ENCODE measurements around the gene ANKRD13B.

Gene ANKRD13B

DNA sequence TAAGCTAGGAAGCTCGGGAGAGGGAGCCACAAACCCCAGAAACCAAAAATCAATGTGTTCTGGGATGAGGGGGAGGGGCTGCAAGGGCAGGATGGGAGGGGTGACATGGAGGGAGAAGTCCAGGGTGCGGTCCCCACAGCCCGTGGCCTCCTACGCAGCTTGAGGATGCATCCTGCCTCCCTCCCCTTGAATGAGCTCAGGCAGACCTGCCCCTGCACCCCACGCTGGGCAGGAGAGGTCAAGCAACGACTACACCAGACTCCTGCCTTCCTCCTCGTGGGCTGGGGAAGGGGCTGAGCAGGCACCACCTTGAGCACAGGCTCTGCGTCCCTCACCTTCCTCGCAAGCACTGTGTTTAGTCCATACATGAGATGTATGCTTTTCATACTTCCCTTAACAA, 3.9 kb downstream of the ANKRD13B start:
- no peak for DNase-seq

DNA sequence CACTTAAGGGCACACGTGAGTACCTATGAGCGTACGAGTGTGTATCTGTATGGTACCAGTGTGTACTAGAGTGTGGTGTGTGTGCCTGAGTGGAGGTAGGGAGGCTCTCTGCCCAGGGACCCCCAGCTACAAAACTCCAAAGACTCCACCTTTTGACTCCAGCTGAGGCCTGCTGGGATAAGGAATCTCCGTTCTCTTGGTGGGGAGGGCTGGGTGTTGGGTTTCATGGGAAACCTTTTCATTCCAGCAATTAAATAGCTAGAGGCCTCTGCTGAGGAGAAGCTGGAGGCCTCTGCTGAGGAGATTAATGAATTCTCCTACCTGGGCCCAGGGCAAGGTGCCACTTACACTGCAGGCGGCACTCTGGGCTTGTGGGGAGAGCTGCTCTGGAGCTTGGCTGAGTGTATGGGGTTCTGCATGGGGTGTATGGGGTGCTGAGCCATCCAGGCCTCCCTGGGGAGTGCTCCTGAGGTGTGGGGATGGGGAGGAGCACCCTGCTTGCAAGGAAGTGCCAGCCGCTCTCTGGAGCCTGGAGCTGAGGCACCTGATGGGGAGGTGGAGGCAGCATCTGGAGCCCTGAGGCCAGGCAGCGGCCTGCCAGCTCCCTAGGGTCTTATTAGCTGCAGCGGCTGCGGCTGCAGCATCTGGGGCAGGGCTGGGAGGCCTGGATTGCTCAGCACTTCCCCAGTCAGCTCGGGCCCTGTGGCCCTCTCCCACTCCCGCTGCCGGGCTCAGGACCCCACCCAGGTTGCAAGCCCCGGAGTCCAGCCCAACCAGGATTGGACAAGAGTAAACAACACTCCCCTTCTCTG, 4.6 kb downstream of the ANKRD13B start:
- no peak for DNase-seq

DNA sequence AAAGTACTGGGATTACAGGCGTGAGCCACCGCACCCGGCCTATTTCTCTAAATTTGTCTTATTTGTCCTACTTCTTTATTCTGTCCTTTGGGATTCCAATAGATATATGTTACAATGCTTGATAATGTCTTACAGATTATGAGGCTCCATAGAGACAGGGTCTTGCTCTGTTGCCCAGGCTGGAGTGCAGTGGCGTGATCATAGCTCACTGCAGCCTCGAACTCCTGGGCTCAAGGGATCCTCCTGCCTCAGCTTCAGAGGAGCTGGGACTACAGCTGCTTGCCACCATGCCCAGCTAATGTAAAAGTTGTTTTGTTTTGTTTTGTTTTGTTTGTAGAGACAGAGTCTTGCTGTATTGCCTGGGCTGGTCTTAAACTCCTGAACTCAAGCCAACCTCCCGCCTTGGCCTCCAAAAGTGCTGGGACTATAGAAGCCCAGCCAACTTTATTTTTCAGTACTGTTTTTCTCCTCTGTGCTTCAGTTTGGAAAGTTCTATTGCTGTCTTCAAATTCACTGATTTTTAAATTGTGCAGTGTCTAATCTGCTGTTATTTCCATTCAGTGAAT, 10.3 kb downstream of the ANKRD13B start:
- no peak for DNase-seq

DNA sequence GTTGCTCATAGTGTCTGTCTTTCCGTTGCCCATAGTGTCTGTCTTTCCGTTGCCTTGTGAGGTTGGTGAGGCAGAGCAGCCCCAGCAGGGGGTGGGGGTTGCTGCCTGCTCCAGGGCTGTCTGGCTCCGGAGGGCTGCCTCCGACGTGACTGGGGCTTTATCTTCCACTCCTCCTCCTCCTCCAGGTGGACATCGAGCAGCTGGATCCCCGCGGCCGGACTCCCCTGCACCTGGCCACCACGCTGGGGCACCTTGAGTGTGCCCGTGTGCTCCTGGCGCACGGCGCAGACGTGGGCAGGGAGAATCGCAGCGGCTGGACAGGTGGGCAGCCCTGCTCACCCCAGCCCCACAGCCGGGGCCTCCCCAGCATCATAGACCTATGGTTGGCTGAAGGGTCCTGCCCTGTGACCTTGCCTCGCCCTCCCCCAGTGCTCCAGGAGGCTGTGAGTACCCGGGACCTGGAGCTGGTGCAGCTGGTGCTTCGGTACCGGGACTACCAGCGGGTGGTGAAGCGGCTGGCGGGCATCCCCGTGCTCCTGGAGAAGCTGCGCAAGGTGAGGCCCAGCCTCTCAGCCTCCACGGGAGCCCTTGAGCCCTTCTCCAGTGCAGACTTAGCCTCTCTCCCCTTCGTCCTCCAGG, 14.7 kb downstream of the ANKRD13B start:
- no peak for DNase-seq

DNA sequence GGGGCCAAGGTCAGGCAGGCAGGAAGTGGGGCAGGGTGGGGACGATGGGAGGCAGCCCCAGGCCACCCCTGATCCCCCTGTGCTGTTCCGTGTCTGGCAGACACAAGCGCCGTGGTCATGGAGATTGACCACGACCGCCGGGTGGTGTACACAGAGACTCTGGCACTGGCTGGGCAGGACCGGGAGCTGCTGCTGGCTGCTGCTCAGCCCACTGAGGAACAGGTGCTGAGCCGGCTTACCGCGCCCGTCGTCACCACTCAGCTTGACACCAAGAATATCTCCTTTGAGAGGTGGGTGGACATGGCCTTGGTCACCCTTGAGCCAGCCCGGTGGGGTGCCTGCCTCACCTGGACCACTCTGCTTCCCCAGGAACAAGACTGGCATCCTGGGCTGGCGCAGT, 16.1 kb downstream of the ANKRD13B start:
- no peak for DNase-seq

DNA sequence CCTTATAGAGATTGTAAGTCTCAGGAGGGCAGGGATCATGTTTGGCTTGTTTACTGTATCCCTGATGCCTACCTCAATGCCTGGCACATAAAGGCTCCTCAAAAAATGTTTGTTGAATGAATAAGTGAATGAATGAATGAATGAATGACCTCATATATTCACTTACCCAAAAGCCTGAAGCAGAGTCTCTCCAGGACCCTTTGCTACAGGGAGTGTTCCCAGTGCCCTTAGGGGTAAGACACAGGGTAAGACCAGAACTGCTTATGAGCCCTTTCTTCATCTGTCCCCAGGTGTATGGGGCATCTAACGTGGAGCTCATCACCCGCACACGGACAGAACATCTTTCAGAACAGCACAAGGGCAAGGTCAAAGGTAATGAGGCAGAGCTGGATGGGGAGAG, 17.5 kb downstream of the ANKRD13B start:
- DNase-seq: no peak

DNA sequence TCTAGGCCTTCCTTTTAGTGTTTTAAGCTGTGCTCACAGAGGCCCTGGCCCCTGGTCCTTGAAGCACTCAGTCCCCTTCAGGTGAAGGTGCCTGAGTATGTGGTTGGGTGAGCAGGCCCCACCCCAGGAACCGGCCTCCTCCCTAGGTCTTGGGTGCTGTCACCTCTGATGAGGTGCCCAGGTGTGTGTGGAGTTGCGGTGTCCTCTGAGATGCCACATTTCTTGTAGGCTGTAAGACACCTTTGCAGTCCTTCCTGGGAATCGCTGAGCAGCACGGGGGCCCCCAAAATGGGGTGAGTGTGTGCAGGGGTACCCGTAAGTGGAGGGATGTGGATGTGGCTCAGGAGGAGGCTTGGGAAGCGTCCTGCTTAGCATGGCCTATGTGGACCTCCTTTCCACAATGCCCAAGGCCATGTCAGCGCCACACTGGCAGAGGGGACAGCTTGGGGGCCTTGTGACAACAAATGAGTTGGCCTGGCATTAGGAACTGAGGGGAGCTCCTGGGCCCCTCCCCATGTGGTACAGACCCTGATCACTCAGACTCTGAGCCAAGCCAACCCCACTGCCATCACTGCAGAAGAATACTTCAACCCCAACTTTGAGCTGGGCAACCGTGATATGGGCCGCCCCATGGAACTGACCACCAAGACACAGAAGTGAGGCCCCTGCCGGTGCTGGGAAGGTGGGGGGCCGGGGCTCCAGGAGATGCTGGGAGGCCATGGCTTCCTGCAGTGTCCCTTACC, 18.6 kb downstream of the ANKRD13B start:
- DNase-seq: no peak

DNA sequence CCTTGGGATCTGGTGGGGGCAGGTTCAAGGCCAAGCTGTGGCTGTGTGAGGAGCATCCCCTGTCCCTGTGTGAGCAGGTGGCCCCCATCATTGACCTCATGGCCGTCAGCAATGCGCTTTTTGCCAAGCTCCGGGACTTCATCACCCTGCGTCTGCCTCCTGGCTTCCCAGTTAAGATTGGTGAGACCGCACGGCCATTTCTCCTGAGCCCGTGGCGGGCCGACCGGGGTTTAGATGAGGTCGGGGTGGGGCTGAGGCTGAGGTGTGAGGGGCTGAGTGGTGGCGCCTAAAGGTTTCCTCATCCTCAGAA, 19.1 kb downstream of the ANKRD13B start:
- DNase-seq: no peak

DNA sequence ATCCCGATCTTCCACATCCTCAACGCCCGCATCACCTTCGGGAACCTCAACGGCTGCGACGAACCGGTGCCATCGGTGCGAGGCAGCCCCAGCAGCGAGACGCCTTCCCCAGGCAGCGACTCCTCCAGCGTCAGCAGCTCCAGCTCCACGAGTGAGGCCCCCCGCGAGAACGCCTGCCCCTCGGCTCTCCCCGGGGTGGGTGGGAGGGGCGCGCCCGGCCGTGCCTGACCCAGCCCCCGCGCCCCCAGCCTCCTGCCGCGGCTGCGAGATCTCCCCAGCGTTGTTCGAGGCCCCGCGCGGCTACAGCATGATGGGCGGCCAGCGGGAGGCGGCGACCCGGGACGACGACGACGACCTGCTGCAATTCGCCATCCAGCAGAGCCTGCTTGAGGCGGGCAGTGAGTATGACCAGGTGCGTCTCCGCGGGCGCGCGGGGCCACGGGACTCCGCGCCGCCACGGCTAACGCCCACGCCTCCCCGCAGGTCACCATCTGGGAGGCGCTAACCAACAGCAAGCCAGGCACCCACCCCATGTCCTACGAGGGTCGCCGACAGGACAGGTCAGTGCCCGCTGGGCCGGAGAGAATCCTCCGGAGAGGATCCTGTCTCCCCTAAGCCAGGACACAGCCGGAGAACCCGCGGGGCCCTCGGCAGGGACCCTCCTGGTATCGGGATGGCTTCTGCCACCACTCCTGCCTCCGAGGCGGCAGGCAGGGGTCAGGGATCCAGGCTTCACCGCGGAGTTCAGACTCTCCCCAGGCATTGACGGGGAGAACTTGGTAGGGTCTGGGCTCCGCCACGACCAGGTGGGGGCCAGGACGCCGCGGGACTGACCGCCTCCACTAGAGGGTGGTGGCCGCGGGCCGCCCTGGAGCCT, 19.7 kb downstream of the ANKRD13B start:
- DNase-seq: no peak

DNA sequence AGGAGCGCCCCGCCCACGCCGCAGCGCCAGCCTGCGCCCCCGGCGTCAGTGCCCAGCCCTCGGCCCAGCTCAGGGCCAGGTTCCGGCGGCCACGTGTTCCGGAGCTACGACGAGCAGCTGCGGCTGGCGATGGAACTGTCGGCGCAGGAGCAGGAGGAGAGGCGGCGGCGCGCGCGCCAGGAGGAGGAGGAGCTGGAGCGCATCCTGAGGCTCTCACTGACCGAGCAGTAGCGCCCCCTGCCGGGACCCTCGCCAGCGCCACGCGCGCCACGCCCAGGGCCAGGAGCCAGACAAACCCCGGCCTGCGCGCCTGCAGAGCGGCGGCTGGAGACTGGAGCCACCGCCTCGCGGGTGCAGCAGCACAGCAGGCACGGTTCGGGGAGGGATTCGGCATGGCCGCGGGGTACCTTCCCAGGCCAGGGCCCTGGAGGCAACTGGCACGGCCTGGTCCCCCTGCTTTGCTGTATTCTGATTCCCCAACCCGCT, 20.5 kb downstream of the ANKRD13B start:
- DNase-seq: no peak

DNA sequence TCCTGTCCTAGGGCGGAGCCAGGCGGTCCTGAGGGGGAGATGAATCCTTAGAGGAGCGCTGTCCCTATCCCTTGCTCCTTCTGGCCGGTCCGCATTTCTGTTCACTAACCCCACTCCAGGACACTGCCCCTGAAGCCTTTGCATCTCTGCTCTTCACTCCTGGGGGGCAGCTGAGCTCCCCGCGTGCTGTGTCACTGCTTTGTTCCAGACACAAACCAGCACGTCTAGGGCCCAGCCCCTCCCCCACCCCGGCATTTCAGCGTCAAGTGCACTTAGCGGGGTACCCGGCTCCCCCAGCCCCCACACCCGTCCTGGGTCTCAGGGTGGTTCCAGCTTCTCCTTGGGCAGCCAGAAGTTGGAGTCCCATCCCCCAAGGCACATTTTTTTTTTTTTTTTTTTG, 20.9 kb downstream of the ANKRD13B start:
- DNase-seq: no peak

DNA sequence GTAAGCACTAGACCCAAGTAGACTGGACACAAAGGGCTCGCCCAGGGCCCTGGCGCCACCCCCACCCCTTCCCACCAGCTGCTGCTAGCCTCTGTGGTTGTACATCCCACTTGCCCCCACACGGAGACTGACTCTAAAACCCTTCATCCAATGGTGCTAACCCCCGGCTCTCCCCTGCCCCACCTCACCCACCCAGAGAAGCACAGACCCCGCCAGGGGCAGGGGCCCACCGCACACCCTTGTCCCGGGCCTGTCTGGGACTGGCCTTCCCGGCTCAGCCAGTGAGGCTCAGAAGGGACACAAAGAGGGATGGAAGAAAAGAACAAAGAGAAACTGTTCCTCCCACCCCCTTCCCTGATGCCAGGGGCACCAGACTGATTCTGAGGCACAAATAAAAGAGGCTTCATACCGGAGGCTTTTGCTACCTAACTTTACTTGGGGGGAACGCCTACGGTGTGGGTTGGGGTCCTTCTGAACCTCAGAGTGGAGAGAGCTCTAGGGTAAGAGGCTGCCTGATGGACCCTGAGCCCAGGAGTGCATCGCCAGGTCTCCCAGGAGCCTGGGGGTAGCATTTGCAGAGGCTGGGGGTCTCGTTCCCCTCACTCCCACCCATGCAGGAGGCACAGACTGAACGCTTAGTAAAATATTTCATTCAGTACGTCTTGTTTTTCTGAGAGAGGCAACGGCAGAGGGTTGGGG, 21.6 kb downstream of the ANKRD13B start:
- no peak for DNase-seq

DNA sequence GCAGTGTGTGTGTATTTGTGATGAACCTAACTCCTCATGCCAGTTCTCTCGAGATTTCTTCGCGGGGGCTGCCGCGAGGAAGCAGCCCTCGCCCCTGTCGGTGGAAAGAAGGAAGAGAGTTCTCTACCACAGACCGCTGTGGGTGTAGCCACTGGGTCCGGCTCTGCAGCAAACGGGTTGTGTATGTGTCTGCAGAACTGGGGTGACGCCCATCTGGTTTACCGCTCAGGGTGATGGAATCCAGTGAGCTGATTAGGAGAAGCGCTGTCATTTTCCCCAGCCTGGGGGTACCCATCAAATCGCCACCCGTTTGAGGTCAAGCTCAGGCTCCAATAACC, 22.1 kb downstream of the ANKRD13B start:
- no peak for DNase-seq

DNA sequence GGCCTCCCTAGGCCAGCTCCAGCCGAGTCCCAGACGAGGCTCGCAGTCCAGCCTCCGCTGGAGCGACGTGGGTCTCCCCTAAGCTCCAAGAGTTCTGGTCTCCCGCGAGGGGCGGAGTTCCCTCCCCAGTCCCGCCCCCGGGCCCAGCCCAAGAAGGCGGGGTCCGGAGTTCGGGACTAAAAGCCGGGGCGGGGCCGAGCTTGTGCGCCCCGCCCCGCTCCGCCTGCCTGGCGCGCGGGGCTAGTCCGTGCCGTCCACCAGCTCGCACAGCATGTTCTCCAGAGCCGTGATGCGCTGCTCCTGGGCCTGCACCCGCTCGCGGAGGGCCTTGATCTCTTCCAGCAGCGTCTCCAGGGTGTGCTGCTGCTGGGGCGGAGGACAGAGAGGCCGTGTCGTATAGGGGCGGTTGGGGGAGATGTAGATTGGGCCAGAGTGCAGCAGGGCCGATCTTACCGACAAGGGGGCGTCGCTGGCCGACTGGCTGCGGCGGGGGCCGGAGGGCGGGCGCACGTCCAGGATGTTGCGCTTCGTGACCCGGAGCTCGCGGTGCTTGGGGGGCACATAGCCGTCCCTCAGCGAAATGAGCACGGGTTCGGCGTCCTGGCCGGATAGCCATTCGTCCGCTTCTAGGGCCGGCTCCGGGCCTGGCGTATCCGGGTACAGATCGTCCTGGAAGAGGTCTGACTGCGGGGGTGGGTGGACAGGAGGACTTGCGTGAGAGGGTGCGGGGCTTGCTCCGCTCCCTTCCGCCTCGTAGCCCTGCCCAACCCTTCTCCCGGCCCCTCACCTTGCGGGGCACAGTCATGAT, 22.8 kb downstream of the ANKRD13B start:
- DNase-seq: peak; percentile 80

DNA sequence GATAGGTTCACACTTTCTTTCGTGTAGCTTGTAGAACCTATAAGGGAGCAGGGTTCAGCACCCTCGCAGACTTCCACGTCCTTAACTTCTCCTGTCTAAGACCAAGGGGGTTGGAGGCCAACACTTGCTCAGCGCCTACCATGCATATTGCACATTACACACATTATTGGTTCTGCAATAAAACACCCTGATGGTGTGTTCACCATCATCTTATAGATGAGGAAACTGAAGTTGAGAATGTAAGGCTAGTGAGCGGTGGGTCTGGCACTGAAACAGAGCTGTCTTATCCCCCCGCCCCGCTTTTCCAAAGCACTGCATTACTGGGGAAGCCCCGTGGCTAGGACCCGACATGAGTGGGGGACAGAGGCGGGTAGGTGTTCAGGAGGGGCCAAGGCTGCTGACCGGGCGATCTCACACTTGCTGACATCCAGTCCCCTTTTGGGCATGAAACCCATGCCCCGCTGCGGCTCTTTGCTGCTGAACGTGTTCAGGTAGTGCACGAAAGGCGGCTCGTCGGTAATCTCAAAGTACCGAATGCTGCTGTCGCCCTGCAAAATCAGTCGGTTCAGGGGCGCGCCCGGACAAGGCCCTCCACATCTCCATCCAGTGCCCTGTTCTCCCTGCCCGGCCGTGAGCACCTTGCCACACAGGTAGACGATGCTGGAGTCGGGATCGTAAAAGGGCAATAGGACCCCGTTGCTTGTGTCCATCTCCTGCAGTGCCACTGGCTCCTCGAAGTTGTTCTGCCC, 23.5 kb downstream of the ANKRD13B start:
- peak; percentile 48 for DNase-seq

DNA sequence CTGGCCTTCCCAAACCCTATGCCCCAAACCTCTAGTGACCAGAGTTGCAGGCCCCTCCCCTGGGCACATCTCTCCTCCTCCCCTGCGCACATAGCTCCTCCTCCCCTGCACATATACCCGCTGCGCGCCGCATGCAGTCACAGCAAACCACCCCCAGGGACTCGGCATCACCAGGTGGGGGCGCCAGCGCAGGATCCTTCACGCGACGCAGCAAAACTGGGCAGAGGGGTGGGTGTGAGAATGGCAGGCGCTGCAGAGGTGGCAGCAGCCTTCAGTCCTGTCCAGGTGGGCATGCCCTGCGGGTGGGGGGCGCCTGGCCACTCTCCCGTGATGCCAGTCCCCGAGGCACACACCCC, 24.2 kb downstream of the ANKRD13B start:
- peak; percentile 93 for DNase-seq

DNA sequence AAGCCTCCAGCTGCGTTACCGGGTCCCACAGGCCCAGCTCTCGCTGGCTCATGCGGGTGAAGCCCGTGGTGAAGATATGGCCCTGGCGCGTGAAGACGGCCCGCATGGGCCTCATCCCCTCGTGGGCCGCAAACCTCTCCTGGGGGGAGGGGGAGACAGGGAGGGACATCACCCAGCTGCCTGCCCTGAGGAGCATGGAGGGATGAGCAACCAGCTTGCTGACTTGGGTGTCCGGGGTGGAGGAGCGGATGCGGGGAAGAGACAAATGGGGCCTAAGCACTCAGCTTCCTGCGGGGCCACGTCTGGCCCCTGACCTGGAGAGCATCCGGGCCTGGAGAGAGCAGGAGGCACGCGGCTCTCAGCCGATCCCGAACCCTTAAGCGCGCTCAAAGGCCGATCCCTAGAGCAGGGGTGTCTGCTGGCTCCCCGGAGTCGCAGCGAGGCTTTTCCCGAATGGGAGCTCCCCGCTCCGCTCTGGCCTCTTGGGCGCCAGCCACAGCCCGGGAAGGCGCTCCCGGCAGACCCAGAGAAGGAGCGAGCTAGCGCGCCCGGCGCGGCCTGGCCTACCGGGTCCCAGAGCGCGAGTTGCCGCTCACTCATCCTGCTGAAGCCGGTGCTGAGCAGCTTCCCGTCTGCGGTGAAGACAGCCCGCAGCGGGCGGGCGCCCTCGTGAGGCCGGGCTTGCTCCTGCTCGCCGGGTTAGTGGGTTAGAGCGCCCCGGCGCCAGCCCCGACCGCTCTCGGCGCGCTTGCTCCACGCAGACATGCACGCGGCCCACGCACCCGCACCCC, 24.7 kb downstream of the ANKRD13B start:
- DNase-seq: peak; percentile 41

DNA sequence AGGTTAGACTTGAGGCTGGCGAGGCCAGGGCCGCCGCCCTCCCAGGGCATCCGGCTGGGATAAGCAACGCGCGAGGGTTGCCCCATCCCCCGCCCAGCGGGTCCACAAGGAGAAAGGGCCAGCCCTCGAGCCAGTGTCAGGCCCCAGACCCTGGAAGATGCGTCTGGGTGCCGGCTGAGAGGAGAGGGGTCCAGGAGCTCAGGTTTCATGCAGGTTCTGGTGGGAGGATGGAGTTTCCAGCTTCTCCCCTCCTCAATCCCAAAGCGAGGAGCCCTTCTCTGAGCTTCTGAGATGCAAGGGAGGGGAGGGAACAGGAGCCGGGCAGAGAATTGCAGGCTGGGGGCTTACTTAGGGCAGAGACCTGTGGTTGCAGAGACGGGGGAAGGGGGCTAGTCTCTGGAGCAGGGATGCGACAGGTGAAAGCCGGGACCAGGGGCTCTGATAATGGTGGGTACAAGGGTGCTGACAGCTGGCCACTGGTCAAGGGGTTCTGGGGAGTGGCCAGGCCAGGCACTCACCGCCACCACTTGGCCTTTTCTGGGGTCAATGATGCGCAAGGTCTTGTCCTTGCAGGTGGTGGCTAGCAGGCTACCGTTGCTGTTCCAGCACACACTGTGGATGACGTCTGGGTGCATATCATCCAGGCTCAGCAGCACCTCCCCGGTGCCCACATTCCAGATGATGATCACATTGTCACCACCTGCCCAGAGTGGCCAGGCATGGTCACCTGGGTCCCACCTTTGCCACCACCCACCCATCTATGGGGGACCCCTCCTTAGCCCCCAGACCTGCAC, 25.5 kb downstream of the ANKRD13B start:
- no peak for DNase-seq

DNA sequence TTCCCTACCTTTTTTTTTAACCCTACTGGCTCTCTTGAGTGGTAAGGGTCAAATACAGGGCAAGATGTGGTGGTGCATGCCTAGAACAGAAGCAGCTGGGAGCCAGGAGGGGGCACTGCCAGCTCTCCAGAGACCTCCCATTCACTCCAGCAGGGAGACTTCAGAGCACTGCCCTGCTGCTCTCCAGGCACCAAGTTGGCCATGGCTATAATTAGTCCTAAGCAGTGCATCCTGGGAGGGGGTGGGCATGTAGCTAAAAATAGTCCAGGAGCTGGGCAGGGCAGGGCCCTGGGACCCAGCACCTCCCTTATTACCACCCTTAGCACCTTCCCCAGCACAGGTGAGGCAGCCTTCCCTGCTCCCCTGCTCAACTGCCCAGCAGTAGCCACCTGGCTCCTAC, 26.3 kb downstream of the ANKRD13B start:
- DNase-seq: peak; percentile 10

Measured in NCI-H748 treated with DMSO at 0.1 percent for 48 hours (cell line).